Measurements from ENCODE around the gene CARM1.

DNA sequence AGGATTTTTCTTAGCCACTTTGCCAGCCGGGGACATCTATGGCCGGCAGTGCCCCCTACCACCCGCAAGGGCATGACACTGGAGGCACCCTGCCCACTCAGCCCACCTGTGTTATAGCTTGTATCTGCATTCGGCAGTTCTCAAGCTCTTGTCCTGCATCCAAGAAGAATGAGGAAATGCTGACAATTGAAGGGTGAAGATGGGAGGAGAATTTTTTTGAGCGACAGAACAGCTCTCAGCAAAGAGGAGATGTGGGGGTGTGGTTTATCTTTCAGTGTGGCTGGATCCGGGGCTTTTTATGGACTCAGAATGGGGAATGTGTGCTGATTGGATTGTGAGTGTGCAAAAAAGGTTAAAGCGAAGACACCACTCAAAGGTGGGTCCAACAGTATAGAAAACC is 28.6 kb upstream of the CARM1 start:
- TF ChIP-seq, protein P1, sequence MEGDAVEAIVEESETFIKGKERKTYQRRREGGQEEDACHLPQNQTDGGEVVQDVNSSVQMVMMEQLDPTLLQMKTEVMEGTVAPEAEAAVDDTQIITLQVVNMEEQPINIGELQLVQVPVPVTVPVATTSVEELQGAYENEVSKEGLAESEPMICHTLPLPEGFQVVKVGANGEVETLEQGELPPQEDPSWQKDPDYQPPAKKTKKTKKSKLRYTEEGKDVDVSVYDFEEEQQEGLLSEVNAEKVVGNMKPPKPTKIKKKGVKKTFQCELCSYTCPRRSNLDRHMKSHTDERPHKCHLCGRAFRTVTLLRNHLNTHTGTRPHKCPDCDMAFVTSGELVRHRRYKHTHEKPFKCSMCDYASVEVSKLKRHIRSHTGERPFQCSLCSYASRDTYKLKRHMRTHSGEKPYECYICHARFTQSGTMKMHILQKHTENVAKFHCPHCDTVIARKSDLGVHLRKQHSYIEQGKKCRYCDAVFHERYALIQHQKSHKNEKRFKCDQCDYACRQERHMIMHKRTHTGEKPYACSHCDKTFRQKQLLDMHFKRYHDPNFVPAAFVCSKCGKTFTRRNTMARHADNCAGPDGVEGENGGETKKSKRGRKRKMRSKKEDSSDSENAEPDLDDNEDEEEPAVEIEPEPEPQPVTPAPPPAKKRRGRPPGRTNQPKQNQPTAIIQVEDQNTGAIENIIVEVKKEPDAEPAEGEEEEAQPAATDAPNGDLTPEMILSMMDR (IDR thresholded peaks at IDR 0.05), result no peak
- TF ChIP-seq POLR2A (IDR thresholded peaks at IDR 0.05), result no peak
